GM11168 (cell line): ENCODE results near the gene RGS6.

ENCODE experiments used
- in situ Hi-C: fragments of 300-500 bp; cut with MboI; formaldehyde crosslinking; loops from one replicate; pipeline ENCODE4 v1.12.0; 2022; ENCODE audit warnings: low sequenced_read_pairs; ENCODE audit not compliant: unreplicated experiment

RGS6 gene

GRCh38 chr14:72060917-72061316 lies 128.7 kb downstream of the RGS6 start:
- in situ Hi-C loops, result no loop called here

DNA sequence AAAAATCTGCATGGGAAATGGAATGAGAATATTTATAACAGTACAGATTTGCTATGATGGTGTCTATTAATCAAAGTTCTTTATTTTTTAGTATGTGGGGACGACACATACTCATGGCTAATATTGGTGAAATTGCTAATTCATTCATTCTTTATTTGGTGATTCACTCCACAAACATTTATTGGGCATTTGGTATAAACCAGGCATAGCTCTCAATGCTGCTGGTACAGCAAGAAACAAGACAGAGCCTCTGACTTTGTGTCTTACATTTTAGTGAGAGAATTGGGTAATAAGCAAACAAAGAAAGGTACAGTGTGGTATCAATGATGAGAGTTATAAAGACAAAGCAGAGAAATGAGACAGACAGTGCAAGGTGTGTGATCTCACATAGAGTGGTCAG lies 129.5 kb downstream of the RGS6 start:
- in situ Hi-C loops, result no loop called here

- in situ Hi-C loops, result no loop called here
These were observed 131.6 kb downstream of the RGS6 start for GRCh38 chr14:72063761-72064282.

GRCh38 chr14:72064501-72064900 lies 132.3 kb downstream of the RGS6 start:
- in situ Hi-C loops, result no loop called here

GRCh38 chr14:72070458-72070857 lies 138.2 kb downstream of the RGS6 start:
- in situ Hi-C loops, result no loop called here

DNA sequence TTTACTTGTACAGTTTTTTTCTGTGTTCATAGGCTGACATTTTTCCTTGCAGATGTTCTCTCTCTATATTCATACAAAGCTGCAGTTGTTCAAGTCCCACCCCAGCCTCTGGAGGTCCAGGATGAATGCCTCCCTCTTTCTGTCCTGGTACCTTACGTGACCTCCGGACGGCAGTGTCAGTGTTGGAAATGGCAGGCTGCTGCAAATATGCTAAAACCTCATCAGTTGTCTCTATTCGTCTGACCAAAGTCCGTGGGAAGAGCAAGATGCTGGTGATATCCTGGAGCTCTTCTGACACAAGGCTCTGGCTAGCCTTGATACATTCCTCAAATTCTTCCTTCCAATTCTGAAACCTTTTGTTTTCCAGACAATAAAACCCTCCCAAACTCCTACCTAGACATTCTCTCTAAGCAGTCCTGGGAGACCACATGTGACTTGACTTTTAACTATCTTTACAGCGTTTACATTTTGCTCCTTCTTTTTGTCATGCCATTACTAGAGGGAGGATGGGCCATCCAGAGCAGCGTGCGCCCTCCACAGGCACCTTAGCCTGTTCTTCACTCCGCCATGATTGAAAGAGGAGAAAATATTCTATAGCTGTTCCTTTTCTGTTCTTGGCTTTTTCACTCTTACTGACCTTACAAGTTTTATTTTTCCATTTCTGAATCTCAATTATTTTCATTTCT lies 143.6 kb downstream of the RGS6 start:
- in situ Hi-C loops, result no loop called here

DNA sequence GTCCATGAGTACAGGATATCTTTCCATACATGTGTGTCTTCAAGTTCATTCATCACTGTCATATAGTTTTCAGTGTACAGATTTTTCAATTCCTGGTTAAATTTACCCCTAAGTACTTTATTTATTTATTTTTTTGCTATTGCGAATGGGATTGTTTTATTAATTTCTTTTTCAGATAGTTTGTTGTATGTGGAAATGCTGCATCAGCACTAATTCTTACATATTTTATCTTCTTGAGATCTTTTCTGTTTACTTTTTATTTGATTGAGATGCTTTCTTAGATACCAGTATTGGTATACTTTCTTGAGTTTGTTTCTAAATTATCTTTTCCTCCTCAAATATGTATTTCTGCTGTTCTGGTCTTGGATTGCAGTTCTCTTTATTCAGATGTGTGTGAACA lies 148.9 kb downstream of the RGS6 start:
- in situ Hi-C loops, result no loop called here

GRCh38 chr14:72084935-72085334 lies 152.7 kb downstream of the RGS6 start:
- in situ Hi-C loops, result no loop called here

DNA sequence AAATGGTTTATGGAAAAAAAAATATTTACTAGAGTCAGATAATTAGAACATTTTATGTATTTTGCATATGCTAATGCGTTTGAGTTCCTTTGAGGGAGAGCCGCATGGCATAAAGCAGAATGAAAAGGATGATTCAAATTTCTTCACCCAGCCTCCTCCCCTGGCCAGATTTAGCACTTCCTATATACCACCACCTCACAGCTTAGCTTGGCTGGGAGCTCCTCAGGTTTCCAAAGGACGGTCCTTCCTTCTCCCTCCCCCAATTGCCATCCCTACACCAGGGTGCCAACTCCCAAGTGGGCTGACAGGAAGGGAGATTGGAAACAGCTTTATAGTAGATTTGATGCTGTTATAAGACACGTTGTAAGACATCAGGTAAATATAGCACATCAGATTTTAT lies 157.4 kb downstream of the RGS6 start:
- in situ Hi-C loops, result no loop called here

DNA sequence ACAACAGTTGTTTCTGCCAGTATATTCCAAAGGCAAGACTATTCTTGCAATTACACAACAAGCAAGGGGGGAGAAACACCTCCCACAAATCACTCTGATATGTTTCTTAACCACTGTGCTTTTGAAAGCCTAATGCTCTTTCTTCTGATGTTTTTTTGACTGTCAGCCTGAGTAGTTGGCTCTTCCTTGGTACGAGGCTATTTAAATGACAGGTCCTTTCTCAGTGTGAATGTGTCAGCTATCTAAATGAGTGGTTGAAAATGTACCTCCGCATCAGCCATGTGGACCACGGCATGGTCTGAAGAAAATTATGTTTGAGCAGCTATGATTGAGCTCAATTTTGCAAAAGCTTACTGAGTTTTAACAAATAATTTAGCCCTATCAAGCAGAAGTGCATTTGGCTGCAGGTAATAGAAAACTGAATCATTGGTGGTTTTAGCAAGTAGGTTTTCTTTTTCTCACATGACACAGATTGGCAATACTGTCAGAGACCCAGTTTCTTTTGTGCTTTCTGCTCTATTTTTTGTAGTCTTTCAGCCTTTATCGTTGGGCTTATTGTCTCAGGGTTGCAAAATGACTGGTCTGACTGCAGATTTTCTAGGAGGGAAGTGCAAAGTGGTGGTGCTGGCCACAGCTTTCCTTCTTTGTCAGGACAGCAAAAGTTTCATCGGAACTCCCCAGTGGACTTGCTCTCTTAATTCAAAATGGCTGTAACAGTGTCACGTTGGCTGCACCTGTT lies 162.8 kb downstream of the RGS6 start:
- in situ Hi-C loops, result no loop called here

DNA sequence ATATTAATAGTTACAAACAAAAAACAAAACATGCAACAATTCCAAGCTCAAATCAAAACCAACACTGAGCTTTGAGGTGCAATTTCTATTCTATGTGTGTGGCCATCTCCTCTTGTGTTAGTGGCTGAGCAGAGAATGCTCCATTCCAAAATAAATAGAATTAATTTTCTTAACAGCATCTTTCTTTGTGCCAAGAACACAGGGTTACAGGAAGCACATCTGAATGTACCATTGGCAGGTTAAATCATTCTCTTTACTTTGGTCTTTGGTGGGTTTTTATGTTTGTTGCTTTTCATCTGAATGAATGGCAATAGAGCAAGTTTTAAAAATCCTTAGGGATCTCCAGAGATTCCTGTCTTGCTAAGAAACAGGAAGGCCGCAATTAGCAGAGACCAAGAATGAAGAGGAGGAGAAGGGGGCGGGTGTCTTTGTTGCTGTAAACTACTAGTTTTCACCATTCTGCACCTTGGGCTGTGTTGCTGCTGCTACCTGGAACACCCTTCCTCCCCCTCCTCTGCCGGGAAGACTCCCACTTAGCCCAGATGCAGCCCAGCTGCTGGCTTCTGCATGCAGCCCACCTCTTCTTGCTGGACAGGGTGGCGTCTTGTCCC lies 165.0 kb downstream of the RGS6 start:
- in situ Hi-C loops, result no loop called here

GRCh38 chr14:72098210-72098609 lies 166.0 kb downstream of the RGS6 start:
- in situ Hi-C loops, result no loop called here

DNA sequence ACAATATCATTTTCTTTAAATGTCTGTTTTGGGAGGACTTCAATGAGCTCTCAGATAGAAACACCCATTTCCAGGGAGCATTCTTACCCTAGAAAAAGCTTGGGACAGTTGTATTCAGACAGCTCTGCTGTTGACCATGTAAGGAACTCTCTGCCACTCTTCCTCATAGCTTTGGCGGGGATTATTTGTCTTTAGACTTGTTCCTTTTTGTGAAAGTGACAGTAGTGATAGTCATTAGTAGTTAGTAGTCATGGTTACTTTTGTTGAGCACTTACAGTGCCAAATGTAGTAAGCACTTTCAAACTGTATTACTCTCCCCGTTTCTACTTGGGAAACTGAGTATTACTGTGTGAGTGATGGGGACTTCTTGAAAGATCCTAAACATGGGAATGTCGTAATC lies 167.3 kb downstream of the RGS6 start:
- in situ Hi-C loops, result no loop called here

GRCh38 chr14:72104011-72104613 lies 171.9 kb downstream of the RGS6 start:
- in situ Hi-C loops, result no loop called here

DNA sequence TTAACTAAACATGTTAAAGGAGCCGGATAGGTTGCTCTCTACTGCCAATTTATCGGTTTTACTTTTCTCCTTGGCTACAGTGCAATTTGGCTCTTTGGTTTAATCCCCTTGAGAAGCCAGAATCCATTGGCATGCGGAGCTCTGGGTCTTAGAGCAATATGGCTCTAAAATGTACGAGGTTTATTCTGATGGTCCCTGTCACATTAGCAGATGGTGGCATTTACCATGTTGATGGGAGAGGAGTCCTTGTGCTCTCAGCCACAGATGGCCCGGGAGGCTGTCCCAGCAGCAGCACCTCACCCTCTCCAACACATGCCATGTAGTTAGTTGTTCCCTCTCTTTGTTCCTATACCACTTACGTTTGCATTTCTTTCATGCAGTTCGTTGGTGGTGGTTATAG lies 179.7 kb downstream of the RGS6 start:
- in situ Hi-C loops, result no loop called here

DNA sequence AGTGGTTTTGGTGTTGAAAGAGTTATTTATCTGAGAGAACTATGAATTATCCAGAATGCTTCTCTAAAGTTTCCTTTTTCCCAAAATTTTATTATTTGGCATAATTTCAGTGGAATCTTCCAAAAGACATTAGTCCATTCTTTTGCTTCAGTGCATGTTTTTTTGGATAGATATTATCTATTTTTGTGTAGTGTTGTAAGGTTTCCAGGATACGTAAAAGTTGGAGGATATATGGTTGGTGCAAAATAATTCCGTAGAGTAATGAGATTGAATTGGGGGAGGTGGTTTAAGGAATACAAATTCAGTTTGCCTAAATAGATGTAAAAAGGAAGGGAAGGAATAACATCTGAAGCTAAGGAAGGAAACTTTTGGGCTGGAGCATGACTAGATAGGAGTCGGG lies 186.6 kb downstream of the RGS6 start:
- in situ Hi-C loops, result no loop called here

GRCh38 chr14:72120315-72120714 lies 188.1 kb downstream of the RGS6 start:
- in situ Hi-C loops, result no loop called here

DNA sequence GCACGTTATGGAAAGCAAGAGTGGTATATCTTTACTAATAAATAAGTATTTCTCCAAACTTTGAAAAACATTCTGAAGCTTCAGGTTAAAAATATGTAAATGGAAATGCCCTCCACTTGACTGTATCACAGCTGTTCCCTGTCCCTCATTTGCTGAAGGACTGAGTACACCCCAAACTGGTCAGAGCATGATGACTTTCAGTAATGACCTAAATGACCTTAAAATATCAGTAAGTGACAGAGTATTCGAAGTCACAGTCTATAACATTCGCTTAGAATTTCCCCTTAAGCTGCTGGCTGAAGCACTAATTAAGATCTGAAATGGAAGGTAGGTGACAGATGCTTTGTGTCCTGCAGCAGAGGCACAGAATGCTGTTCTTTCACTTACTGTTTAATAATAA lies 191.5 kb downstream of the RGS6 start:
- in situ Hi-C loops, result no loop called here

DNA sequence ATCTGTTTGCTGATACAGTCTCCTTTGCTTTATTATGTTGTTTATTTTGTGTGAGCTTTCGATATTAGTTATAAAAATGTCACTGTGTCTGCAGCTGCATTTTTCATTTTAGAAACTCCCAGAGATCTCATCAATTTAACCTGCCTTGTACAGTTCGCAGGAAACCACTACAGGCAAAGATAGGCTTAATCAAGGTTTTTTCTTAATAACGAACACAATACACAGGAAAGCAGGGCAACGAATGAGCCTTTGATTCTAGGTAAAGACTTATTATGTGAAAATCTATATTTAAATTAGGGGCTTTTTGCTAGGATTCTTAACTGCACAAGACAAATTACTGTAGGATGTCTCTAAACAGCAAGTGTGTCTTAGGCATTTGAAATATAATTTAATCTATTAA lies 191.9 kb downstream of the RGS6 start:
- in situ Hi-C loops, result no loop called here

DNA sequence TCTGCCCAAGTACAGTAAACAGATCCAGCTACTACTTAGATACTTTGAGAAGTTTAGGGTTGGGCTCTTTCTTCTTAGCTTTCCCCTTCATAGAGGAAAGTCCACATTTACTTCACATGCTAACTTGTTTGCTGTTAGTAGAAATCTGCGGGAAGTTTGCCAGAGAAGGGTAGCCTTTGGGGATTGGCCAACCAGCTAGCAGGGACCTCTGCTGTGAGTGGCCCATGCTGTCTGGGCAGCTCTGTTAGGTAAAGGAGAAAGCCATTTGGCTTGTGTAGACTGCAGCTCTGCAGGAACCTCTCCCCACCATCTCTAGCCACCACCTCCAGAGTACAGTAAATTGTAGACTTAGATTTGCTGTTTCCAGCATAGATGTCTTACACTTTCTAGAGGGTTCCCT lies 193.9 kb downstream of the RGS6 start:
- in situ Hi-C loops, result no loop called here

DNA sequence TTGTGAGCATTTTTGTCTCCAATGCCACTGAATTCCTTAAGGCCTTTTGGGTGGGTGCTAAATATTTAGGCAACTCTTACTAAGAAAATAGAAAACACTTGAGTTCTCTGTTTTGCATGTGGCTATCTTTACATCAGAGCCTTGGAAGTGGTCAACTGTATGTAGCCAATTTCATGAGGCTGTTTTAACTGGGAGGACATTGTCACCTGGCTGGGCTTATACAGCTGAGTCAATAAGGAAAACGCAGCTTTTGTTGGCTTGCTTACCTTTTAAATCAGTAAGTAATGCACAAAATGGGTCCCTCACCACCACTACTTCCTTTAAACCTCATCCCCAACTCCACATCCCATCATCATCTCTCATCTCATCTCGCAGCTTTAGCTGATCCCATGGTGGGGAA lies 194.3 kb downstream of the RGS6 start:
- in situ Hi-C loops, result no loop called here
